HepG2 (cell line): ENCODE results near the gene ART5. TPM values are rescaled to one million over a fixed set of nuclear protein-coding genes. Genes with fewer than 3 reads are reported as not detected.
A peak's percentile ranks its signal among the peaks of the same experiment; 100 is the strongest.

Experiments
- ARNTL ChIP-seq: sonication (generic); formaldehyde crosslinking; IDR thresholded peaks from 2 replicates; pipeline ENCODE4 v1.4.0; 2020; ENCODE audit warnings: mild to moderate bottlenecking, missing genetic modification reagents
- CREB1 ChIP-seq, 2 experiments: fragments of 450-650 bp in 1 of 2; IDR thresholded peaks; 2 replicates each; pipeline ENCODE4 v1.6.1; 2016 to 2017; ENCODE audit warnings: control low read depth in 1 of 2, mild to moderate bottlenecking in 1 of 2, missing compliant biosample characterization in 1 of 2, missing genetic modification characterization in 1 of 2
- DDIT3 ChIP-seq: sonication (generic); formaldehyde crosslinking; IDR thresholded peaks from 2 replicates; pipeline ENCODE4 v1.4.0; 2020; ENCODE audit warnings: mild to moderate bottlenecking, missing genetic modification reagents
- HMGXB3 ChIP-seq: sonication (generic); formaldehyde crosslinking; IDR thresholded peaks from 2 replicates; pipeline ENCODE4 v1.4.0; 2020; ENCODE audit warnings: missing genetic modification reagents, borderline replicate concordance
- MAFG ChIP-seq: sonication (generic); formaldehyde crosslinking; IDR thresholded peaks from 2 replicates; pipeline ENCODE4 v1.5.1; 2020; ENCODE audit warnings: mild to moderate bottlenecking, missing genetic modification reagents
- NFIC ChIP-seq: IDR thresholded peaks from 2 replicates; pipeline ENCODE4 v1.6.1; 2012; ENCODE audit warnings: mild to moderate bottlenecking, low read length, inconsistent platforms
- PCBP1 ChIP-seq: fragments of 200-400 bp; formaldehyde crosslinking; IDR thresholded peaks from 2 replicates; pipeline ENCODE4 v1.6.1; 2017; ENCODE audit warnings: mild to moderate bottlenecking, low read depth, low read length, borderline replicate concordance
- POGZ ChIP-seq: sonication (generic); formaldehyde crosslinking; IDR thresholded peaks from 2 replicates; pipeline ENCODE4 v1.4.0; 2020; ENCODE audit warnings: mild to moderate bottlenecking, missing genetic modification reagents
- RAD51 ChIP-seq: fragments of 450-650 bp; IDR thresholded peaks from 2 replicates; pipeline ENCODE4 v1.6.1; 2016; ENCODE audit warnings: borderline replicate concordance
- TCF7 ChIP-seq: sonication (generic); IDR thresholded peaks from 2 replicates; pipeline ENCODE4 v1.6.1; 2016; ENCODE audit warnings: antibody characterized with exemption, low read depth
- ZBTB14 ChIP-seq: sonication (generic); formaldehyde crosslinking; IDR thresholded peaks from 2 replicates; pipeline ENCODE4 v1.4.0; 2020; ENCODE audit warnings: missing genetic modification reagents
- ZFY ChIP-seq: sonication (generic); formaldehyde crosslinking; IDR thresholded peaks from 2 replicates; pipeline ENCODE4 v1.4.0; 2020; ENCODE audit warnings: missing genetic modification reagents
- ZNF121 ChIP-seq: sonication (generic); formaldehyde crosslinking; IDR thresholded peaks from 2 replicates; pipeline ENCODE4 v1.5.0; 2020; ENCODE audit warnings: mild to moderate bottlenecking, missing genetic modification reagents
- ZNF260 ChIP-seq: sonication (generic); formaldehyde crosslinking; IDR thresholded peaks from 2 replicates; pipeline ENCODE4 v1.4.0; 2020; ENCODE audit warnings: missing genetic modification reagents, low read depth, mild to moderate bottlenecking, borderline replicate concordance
- ZNF331 ChIP-seq: sonication (generic); formaldehyde crosslinking; IDR thresholded peaks from 2 replicates; pipeline ENCODE4 v1.4.0; 2020; ENCODE audit warnings: missing genetic modification reagents
- ZNF362 ChIP-seq: sonication (generic); formaldehyde crosslinking; IDR thresholded peaks from 2 replicates; pipeline ENCODE4 v1.4.0; 2020; ENCODE audit warnings: missing genetic modification reagents, mild to moderate bottlenecking, borderline replicate concordance
- ZNF460 ChIP-seq: sonication (generic); formaldehyde crosslinking; IDR thresholded peaks from 2 replicates; pipeline ENCODE4 v1.5.1; 2020; ENCODE audit warnings: missing genetic modification reagents, mild to moderate bottlenecking, borderline replicate concordance
- ZNF564 ChIP-seq: sonication (generic); formaldehyde crosslinking; IDR thresholded peaks from 2 replicates; pipeline ENCODE4 v1.8.1; 2023; ENCODE audit warnings: mild to moderate bottlenecking, missing genetic modification reagents
- ZNF572 ChIP-seq: sonication (generic); formaldehyde crosslinking; IDR thresholded peaks from 2 replicates; pipeline ENCODE4 v1.5.1; 2020; ENCODE audit warnings: mild to moderate bottlenecking, missing genetic modification reagents
- ZNF597 ChIP-seq: sonication (generic); formaldehyde crosslinking; IDR thresholded peaks from 2 replicates; pipeline ENCODE4 v1.5.0; 2020; ENCODE audit warnings: missing genetic modification reagents
- ZNF614 ChIP-seq: IDR thresholded peaks from 2 replicates; pipeline ENCODE4 v1.6.1; 2018; ENCODE audit warnings: missing biosample characterization, missing genetic modification reagents, inconsistent platforms, borderline replicate concordance
- ZNF746 ChIP-seq: sonication (generic); formaldehyde crosslinking; IDR thresholded peaks from 2 replicates; pipeline ENCODE4 v1.8.0; 2022; ENCODE audit warnings: mild to moderate bottlenecking, missing genetic modification reagents
- polyA plus RNA-seq, 8 experiments: library from polyadenylated mRNA; depleted of rRNA in 3 of 8; stranded (reverse) in 7 of 8; unstranded in 1 of 8; fragments of >200 nt; fragmentation: Illumina TruSeq in 4 of 8; extraction: Trizol in 4 of 8; gene quantifications; 2 replicates each; pipeline versions ENCODE4 v1.2.1 to v1.2.3, GENCODE V29; 2011 to 2016; ENCODE audit warnings: low read depth in 4 of 8, missing spikeins in 1 of 8, mixed read lengths in 1 of 8; ENCODE audit not compliant: insufficient read depth in 1 of 8
- total RNA-seq, 5 experiments: library from RNA; depleted of rRNA; stranded (reverse); fragments of >200 nt; fragmentation: Illumina TruSeq; extraction: Trizol; gene quantifications; 2 replicates each; pipeline ENCODE4 v1.2.3, GENCODE V29; 2016; ENCODE audit warnings: low read depth in 1 of 5

The ART5 gene
- total and polyA plus RNA-seq, 2 of the 13 experiments (the other 11 are each of a cell fraction or from before 2014, with no cell fraction given): 0.55 to 0.93 TPM

GRCh38 chr11:3642071-3642951, 519 bp upstream of the ART5 start (continued):
- no peak for TF ChIP-seq DDIT3 (CRISPR knock-in tag)
- TF ChIP-seq ZNF564 (CRISPR knock-in tag): no peak
- TF ChIP-seq ZNF362 (CRISPR knock-in tag): no peak
- peak; percentile 46; the same call in 1 of the 2 replicates for TF ChIP-seq ZNF746 (CRISPR knock-in tag)
- TF ChIP-seq TCF7: no peak
- 0 out of 2 replicates have a peak, but pooled peaks have one; percentile 11 for TF ChIP-seq ZNF121
- TF ChIP-seq NFIC: no peak
- TF ChIP-seq PCBP1: no peak
- TF ChIP-seq ZNF460 (CRISPR knock-in tag): no peak
- no peak for TF ChIP-seq HMGXB3 (CRISPR knock-in tag)
- TF ChIP-seq ZFY (CRISPR knock-in tag): peak; percentile 67
- no peak for TF ChIP-seq CREB1 (IDR thresholded peaks at IDR 0.05)
- no peak for TF ChIP-seq CREB1 (CRISPR knock-in tag; IDR thresholded peaks at IDR 0.05)
- peak; percentile 41; the same call in 1 of the 2 replicates for TF ChIP-seq POGZ (CRISPR knock-in tag)
- TF ChIP-seq ZBTB14 (CRISPR knock-in tag): no peak
- TF ChIP-seq RAD51: no peak
- no peak for TF ChIP-seq ZNF597 (CRISPR knock-in tag)
- no peak for TF ChIP-seq ZNF614 (CRISPR knock-in tag)
- peak; percentile 89 for TF ChIP-seq ARNTL (CRISPR knock-in tag)
- TF ChIP-seq MAFG (CRISPR knock-in tag): no peak
- TF ChIP-seq ZNF260 (CRISPR knock-in tag): no peak
- TF ChIP-seq ZNF572 (CRISPR knock-in tag): no peak
- TF ChIP-seq ZNF331: peak; percentile 42; the same call in 1 of the 2 replicates
